HG03045 (cell line): ENCODE measurements around the gene CCDC137.

ENCODE experiments used
- ATAC-seq: cut with Tn5 transposase; IDR thresholded peaks from one replicate; pipeline ENCODE4 v1.9.1; 2021; ENCODE audit warnings: mild to moderate bottlenecking, moderate library complexity; ENCODE audit not compliant: unreplicated experiment

Gene CCDC137

DNA sequence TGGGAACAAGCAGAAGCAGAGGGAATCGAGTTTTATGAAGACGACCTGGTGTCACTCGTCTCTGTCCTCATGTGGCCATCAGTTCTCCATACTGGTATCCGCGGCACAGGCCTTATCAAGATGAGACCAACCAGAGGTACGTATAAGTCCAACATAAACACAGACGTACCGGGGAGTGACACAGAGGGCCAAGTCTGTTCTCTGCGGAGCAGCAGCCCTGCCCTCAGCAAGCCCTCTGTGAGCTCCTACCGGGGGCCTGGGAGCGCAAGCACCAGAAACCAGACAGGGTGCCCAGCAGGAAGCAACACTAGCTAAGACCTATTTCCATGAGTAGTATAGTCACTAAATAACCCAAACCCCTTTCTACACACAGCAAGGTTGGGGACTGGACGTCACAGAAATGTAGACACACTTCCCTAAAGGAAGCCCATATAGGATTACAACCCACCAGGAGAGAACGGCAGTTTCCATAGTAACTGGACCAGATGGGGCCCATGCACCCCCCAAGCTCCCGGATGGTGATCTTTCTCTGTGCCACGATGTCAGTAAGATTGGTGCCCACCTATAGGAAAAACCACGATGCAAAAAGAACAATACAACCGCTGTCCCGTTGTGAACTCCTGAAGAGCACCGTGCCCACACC lies 16.1 kb downstream of the CCDC137 start:
- no peak for ATAC-seq

DNA sequence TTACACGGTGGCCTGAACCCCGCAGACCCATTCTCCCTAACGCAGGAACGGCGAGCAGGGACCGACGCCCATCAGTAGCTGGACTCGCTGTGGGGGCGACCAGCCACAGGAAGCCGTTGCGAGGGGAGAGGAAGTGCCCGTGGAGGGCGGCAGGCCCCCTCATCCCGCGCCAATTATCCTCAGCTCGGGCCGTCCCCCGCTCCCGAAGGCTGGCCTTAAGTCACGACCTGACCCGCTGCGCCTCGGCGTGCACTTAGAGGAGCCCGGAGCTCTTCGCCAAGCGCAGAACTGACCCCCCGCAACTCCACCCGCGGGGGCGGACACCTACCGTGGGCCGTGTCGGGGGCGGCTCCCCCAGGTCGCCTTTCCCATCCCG lies 16.7 kb downstream of the CCDC137 start:
- no peak for ATAC-seq

DNA sequence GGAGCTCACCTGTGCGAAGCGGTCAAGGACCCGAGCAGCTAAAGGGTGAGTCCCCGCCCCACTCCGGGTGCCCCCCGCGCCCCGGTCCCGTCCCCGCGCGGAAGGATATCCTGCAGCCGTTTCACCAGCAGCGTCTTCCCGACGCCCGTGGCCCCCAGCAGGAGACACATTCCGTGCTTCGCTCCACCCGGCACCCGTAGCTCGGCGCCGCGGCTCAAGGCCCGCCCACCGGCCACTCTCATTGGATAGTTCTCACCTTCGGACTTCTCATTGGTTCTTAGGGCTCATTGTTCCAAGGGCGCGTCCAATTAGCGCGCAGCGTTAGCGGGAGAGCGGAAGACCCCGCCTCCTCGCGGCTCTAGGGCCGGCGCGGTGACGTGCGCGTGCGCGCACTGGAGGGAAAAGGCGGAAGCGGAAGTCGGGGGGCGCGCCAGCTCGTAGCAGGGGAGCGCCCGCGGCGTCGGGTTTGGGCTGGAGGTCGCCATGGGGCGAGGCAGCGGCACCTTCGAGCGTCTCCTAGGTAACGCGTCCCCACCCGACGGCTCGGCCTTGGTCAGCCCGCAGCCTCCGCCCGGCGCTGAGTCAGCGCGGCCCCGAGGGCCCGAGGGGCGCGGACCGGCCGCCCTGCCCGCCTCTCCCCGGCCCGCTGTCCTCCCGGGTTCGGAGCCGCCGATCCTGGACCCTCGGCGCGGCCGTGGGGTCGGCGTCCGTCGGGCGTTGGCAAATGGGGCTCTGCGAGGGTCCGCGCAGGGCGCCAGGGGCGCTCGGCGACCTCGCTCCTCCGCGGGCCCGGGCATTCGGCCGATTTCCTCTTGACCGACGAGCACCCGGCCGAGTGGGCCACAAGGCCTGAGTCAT lies 17.3 kb downstream of the CCDC137 start, which contains the start of the genes ARL16 and HGS:
Gene ARL16, minus strand, starts transcription at position 214 of the 858 bp plus-strand sequence. Its CDS starts 44 bp downstream, at position 170.
Gene HGS, plus strand, starts transcription at position 428 of the 858 bp plus-strand sequence. Its CDS starts 56 bp downstream, at position 484.
- peak; percentile 85 for ATAC-seq

DNA sequence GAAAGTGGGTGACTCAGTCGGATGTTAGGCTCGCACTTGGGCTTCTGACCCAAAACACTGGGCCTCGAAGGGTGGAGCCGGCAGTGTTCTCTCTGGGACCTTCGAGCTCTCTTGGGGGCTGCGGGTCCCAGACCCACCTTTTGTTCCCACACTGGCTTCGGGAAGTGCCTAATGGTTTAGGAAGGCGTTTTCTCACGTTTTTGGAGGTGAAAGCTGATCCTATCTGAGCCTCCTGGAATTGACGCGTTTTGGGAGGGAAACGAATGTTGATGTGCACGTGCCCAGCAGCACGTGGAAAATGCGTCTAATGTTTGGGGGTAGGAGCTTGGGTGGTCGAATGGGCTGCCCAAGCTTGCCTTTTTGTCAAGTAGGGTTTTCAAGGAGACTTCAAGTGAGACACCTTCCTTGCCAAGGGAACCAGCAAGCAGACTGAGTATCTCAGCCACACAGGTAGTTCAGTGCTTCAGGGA lies 17.9 kb downstream of the CCDC137 start:
- ATAC-seq: no peak

DNA sequence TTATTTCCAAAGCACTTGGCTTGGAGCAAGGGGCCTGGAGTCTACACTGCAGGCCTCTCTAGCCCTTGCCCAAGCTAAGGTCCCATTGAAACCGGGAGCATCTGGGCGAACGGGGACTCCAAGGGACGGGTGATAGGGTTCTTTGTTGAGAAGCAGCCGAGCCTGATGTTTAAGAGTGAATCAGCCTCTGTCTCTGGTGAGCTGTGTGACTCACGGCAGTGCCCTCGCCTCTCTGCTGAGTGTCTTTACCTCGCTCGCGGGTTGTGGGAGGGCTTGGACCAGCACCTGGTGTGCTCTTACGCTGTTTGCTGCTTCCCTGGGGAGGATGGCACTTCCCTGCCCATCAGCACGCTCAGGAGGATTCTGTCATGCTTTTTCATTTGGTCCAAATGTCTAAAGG lies 18.6 kb downstream of the CCDC137 start:
- no peak for ATAC-seq

DNA sequence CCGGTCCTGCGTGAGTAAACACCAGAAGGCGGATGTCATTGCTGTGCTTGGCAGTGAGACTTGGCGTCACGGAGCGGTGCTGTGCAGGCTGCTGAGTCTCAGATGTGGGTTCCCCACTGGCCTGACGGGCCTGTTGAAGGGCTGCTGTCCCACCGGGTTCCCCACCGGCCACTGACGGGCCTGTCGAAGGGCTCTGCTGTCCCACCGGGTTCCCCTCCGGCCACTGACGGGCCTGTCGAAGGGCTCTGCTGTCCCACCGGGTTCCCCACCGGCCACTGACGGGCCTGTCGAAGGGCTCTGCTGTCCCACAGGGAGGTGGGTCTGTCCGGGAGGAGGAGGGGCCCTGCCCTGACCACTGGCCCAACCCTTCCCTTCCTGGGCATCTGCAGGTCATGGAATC lies 20.1 kb downstream of the CCDC137 start:
- ATAC-seq: no peak

DNA sequence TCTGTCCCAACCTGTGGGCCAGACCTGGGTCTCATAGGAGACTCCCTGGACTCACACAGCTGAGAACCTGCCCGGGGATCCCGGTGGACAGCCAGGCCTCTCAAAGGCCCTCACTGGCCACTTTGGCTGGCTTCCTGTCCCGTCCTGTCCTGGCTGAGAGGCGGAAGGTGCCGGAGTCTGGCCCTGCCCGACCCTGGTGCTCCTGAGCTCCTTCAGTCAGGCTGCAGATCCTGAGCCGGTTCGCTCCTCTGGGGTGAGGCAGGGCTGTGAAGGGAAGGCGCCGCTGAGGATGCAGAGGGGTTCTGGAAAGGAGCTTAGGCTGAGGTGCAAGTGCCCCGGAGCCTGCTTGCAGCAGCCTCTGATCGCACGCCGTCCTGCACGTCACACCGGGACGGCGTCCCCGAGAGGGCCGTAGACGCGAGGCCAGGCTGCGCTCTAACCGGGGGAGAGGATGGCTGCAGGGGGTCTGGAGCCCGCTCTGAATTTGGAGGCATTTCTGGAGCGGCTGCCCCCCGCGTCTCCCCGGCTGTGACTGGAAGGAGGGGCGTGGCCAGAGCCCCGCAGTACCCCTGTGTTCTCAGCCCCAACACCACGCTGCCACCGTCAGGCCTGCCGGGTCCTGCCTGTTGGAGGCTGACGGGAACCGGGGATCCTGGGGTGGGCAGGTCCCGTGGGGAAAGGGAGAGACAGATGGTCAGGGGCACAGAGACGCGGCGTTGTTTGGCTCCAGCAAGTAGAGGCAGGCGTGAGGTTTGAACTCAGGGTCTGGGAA lies 21.4 kb downstream of the CCDC137 start:
- no peak for ATAC-seq

DNA sequence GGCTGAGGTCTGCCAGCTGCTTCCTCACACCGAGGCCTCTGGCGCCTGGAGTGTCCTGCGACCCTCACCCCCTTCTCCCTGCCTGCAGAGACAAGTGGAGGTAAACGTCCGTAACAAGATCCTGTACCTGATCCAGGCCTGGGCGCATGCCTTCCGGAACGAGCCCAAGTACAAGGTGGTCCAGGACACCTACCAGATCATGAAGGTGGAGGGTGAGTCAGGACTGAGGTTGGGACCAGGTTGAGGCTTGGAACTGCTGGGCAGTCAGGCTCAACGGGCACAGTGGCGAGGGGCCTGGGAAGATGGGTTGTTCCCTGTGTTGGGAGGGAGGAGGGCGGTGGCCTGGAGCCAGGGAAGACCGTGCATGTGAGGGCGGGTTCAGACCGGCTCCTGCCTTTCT lies 22.1 kb downstream of the CCDC137 start:
- no peak for ATAC-seq

DNA sequence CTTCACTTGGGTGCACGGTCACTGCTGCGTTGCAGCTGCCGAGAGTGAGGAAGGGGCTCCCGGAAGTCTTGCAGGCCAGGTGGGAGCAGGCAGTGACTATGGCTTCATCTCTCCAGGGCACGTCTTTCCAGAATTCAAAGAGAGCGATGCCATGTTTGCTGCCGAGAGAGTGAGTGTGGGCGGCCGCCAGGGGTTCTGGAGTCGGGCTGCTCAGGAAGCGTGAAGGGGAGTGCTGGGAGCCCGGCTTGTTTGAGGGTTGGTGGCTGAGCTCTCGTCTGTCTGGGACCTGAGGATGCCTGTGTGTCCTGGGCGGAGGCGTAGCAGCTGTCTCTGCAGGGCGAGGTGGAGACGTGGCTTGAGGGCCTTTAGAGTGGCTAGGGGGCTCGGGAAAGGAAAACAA lies 23.5 kb downstream of the CCDC137 start:
- no peak for ATAC-seq

DNA sequence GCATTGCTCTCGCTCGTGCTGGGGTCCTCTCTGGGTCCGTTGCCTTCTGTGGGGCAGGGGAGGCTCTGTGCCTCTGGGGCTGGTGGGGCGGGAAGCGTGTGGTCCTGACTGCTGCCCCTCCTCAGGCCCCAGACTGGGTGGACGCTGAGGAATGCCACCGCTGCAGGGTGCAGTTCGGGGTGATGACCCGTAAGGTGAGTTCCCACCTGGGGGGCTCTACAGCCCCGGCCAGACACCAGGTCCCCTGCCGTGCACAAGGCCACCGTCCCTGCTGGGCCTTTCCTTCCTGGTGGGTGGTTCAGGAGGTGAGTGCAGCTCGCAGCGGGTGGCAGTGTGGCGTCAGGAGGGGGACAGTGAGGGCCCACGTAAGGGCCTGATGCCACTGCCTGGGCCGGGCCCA lies 24.0 kb downstream of the CCDC137 start:
- no peak for ATAC-seq

DNA sequence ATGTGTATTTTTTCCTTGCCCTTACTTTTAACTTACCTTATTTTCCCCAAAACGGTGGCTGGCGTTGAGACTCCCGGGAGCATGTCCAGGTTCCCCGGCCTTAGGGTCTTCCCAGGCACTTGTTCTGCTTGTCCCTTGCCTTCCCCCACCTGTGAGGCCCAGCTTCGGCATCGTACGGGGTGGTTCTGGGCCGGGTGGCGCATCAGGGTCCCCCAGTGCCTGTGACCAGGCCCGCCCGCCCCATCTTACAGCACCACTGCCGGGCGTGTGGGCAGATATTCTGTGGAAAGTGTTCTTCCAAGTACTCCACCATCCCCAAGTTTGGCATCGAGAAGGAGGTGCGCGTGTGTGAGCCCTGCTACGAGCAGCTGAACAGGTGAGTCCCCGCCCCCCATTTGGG lies 24.7 kb downstream of the CCDC137 start:
- ATAC-seq: no peak

DNA sequence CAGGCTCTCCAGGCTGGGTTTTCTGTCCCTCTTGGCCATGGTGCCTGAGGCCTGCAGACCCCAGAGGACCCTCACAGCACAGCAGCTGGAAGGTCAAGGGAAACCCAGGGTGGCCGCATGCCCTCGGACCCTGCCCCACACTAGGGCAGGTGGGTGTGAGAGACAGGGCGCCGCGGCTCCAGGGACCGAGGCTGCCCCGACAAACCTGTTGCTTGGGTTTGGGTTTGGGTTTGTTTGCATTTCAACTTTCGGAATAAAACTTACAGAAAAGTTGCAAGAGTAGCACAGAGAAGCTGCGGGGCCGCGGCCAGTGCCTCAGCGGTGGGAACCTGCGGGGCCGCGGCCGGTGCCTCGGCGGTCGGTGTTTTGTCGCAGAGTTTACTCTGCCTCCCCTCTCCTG lies 25.1 kb downstream of the CCDC137 start:
- no peak for ATAC-seq

DNA sequence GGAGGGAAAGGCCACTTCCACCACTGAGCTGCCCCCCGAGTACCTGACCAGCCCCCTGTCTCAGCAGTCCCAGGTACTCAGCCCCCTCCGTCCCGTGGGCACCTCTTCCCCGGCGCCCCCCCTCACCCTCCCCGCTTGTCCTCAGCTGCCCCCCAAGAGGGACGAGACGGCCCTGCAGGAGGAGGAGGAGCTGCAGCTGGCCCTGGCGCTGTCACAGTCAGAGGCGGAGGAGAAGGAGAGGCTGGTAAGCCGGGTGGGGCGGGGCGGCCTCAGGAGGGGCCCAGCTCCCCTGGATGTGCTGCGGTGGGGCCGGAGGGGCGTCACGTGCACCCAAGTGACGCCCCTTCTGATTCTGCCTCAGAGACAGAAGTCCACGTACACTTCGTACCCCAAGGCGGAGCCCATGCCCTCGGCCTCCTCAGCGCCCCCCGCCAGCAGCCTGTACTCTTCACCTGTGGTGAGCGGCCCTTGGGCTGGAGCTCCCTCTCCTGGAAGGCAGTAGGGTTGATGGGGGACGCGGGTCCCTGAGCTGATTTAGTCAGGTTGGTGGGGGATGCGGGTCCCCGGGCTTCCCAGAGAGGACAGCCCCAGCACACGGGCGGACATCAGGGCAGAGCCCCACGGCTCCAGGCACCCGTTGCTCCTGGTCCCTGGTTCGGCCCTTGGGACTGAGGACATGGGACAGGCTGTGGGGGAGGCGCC lies 27.1 kb downstream of the CCDC137 start:
- ATAC-seq: no peak

DNA sequence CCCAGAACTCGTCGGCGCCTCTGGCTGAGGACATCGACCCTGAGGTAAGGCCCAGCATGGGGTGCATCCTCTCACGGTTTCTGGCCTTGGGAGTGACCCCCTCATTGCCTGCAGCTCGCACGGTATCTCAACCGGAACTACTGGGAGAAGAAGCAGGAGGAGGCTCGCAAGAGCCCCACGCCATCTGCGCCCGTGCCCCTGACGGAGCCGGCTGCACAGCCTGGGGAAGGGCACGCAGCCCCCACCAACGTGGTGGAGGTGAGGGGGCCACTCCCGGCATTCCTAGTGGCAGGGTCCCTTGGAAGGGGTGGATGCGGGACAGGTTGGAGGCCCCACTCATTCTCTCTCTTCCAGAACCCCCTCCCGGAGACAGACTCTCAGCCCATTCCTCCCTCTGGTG lies 28.3 kb downstream of the CCDC137 start:
- no peak for ATAC-seq

DNA sequence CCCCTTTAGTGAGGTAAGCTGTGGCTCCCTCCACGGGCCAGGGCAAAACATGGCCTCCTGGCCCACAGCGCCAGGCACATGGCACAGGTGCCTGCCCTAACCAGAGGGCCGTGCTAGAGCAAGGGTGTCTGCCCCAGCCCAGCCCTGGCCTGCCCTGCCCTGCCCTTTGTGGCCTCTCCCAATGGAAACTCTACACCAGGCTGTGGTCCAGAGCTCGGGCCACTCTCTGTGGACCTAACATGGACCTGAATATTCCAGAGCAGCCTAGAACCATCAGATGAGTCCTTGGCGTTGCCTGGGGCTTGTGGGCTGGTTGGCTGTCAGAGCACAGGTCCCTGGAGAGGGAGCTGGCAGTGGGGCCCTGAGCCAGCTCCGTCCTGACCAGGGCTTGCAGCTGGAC lies 28.7 kb downstream of the CCDC137 start:
- ATAC-seq: no peak

DNA sequence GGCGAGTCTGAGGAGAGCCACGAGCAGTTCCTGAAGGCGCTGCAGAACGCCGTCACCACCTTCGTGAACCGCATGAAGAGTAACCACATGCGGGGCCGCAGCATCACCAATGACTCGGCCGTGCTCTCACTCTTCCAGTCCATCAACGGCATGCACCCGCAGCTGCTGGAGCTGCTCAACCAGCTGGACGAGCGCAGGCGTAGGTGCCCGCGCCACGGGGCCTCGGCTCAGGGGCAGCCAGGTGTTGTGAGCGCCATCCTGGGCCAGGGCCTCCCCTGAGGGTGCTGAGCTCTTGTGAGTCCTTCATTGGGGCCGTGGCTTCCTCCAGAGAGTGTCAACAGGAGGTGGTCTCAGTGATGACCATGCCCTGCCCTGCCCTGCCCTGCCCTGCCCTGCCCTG lies 29.3 kb downstream of the CCDC137 start:
- no peak for ATAC-seq

DNA sequence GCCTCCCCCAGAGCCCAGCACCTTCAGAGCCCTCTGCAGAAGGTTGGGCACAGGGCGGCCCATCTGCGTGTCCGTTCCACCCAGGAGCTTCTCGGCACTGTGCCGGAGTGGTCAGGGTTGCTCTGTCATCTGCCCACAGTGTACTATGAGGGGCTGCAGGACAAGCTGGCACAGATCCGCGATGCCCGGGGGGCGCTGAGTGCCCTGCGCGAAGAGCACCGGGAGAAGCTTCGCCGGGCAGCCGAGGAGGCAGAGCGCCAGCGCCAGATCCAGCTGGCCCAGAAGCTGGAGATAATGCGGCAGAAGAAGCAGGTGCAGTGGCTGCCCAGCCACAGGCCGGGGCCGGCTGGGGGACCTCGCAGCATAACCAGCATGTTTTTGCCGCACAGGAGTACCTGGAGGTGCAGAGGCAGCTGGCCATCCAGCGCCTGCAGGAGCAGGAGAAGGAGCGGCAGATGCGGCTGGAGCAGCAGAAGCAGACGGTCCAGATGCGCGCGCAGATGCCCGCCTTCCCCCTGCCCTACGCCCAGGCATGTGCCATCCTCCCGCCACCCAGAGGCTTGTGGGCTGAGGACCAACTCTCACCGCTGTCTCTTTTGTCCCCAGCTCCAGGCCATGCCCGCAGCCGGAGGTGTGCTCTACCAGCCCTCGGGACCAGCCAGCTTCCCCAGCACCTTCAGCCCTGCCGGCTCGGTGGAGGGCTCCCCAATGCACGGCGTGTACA lies 29.8 kb downstream of the CCDC137 start:
- no peak for ATAC-seq

DNA sequence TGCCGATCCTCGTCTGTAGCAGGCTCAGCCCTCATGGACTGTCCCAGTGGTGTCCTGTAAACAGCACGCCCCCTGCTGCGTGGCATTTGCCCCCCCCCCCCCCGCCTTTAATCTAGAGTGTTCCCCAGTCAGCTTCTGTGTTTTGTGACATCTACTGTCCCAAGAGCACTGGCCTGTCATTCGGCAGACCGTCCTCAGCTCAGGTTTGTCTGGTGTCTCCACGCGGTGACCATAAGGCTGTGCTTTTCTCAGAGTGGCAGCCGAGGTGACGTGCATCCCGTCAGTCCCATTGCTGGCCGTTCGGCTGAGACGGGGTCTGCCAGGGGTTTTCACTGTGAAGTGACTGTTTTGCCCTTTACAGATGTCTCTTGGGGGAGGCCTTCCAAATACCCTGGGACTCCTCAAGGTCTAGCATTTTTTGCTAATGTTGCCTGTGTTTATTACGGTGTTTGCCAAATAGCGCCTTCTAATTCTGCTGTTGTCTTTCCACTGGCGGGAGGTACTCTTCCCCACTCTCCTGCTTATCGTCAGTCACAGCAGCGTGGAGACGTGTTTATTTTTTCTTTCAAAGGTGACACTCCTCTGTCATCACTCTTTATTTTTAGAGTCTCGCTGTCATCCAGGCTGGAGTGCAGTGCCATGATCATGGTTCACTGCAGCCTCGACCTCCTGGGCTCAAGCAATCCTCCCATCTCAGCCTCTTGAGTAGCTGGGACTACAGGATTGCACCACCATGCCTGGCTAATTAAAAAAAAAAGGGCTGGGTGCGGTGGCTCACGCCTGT lies 30.9 kb downstream of the CCDC137 start:
- ATAC-seq: no peak
